ENCODE measurements around the gene CLIC6. TPM values are rescaled to one million over a fixed set of nuclear protein-coding genes. Genes with fewer than 3 reads are reported as not detected.
A peak's percentile ranks its signal among the peaks of the same experiment; 100 is the strongest.

Gene CLIC6
- total RNA-seq, 1 donor from 2014 or later = 6.8 TPM

DNA sequence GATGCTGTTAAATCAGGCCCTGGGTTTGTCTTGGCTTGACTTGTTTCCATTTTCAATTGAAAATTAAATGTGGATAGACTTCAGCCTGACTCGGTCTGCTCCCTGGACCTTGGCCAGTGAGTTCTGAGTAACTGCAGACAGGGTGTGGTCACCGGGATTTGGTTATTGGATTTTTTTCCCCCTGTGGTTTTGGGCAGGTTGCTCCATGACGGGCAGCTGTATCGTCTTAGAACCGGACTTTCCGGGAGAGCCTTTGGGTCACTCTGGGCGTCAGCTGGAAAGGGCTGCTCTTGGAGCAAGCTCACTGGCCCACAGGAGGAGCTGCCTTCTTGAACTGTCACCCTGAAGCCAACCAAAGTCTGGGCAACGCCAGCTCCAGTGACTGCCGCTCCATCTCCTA is 75.0 kb downstream of the CLIC6 start:
- DNase-seq (ENCODE audit: missing footprints) (no peak), ATAC-seq (no peak)
- intact Hi-C loops (cut with DNase I) = loop anchor here (2.0 kb wide), 1 partner anchor 1197 kb away; no protein-coding TSS in a partner anchor

DNA sequence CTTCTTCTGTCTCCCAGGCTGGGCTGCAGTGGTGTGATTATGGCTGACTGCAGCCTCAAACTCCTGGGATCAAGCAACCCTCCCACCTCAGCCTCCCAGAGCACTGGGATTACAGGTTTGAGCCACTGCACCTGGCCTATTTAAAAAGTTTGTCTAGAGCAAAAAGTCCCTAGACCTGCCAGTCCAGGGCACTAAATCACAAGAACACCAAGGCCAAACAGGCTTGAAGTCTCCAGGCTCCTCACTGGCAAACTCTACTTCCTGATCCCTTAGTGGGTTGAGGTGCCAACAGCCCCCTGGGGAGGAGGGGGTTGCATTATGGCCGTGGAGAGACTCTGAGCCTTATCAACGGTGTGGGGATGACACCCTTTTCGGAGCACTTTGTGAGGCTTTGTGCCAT is 76.0 kb downstream of the CLIC6 start:
- ATAC-seq (no peak), DNase-seq (ENCODE audit: missing footprints) (no peak)
- intact Hi-C loops (cut with DNase I) = loop anchor here (1.0 to 5.0 kb wide), 4 partner anchors 658 to 1284 kb away; no protein-coding TSS in a partner anchor

- ATAC-seq = peak; percentile 93
- DNase-seq (ENCODE audit: missing footprints) = peak; percentile 88
- intact Hi-C loops (cut with DNase I) = loop anchor here (1.0 to 5.0 kb wide), 4 partner anchors 657 to 1283 kb away; no protein-coding TSS in a partner anchor
Observed at GRCh38 chr21:34745557-34746255, 76.9 kb downstream of the CLIC6 start.

GRCh38 chr21:34748862-34749261 is 80.1 kb downstream of the CLIC6 start:
- intact Hi-C loops (cut with DNase I) = loop anchor here (5.0 kb wide), 2 partner anchors 653 to 1093 kb away; no protein-coding TSS in a partner anchor
- ATAC-seq = no peak

DNA sequence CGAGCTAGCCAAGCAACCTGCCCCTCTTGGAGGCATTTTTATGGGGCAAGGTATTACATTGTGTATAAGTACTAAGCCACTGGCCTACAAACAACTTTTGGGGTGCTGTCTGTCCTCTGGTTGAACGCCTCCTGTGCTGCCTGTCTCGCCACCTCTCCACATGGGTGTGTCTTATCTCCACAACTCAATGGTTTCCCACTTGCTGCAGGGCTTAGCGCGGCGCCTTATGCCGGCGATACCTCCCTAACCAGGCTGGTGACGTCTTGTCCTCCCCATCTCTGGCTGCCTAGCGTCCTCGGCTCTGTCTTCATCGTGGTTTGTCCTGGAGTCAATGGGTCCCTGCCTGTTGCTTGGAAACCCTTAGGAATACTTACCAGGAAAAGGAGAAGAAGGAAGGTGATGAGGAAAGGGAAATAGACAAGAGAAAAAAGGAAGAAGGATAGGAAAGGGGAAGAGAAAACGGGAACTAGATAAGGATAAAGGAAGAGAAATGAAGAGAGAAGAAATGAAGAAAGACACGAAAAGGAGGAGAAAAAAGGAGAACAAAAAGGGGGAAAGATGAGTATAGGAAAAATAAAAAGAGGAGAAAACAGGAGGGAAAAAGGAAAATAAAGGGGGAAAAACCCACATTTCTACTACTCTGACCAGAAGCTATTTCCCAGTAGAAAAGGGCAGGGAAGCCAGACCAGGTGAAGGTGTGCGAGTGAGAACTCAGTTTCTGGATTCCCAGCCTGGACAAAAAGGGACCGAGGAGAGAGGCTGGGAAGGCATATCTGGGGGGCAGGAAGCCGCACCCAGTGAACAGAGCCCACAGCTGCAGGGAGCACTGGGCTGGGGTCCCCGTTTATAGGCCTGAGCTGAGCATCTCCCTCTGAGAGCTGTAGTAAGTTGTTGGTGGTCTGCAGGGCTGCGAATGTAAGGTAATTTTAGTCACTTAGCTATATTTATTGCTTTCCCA is 86.2 kb downstream of the CLIC6 start:
- ATAC-seq = no peak
- intact Hi-C loops (cut with DNase I) = no loop called here
- no peak for DNase-seq (ENCODE audit: missing footprints)

More at GRCh38 chr21:34748862-34749261, 80.1 kb downstream of the CLIC6 start:
- no peak for DNase-seq (ENCODE audit: missing footprints)

DNA sequence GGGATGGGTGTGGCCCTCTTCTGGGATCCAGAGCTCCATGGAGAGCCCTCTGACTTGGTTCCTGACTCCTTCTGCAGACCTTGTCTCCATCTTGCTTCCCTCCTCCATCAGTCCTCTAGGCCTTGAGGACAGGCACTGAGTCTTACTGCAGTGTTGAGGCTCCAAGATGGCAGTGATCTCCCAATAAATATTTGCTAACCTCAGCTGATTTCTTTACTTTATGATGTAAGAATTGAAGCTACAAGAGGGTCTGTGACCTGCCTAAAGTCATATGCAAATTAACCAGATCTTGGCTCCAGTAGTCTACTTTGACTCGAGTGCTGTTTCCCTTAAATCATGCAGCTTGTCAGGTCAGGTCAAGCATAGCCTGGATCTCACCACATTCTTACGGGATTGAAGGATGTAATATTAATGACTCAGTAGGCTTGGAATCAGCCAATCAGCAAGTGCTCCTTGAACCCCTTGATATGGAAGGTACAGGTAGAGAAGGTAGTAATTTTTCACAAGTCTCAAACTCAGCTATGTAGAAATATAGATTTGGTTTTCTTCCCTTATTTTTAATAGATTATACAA is 93.0 kb downstream of the CLIC6 start:
- intact Hi-C loops (cut with DNase I) = no loop called here
- ATAC-seq (no peak), DNase-seq (ENCODE audit: missing footprints) (no peak)

DNA sequence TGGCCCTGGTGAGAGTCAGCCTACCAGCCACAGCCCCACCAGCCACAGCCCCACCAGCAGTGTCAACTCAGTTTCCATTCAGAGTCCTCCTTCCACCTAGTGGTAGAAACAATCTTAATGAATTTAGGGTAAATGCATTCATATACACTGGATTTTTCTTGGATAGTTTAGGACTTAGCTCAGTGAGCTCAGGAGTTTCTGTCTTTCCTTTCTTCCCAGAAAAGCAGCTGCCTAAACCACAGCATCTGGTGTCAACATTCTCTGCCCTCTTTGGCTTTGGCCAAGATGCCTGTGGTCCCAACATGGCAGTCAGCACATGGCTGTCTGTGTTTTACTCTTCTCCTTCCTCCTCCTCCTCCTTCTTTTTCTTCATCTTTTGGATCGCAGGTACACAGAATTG is 94.0 kb downstream of the CLIC6 start:
- no peak for ATAC-seq
- no peak for DNase-seq (ENCODE audit: missing footprints)
- intact Hi-C loops (cut with DNase I) = no loop called here

GRCh38 chr21:34764715-34765284 is 96.0 kb downstream of the CLIC6 start:
- DNase-seq (ENCODE audit: missing footprints) = no peak
- intact Hi-C loops (cut with DNase I) = no loop called here
- no peak for ATAC-seq

- intact Hi-C loops (cut with DNase I) = no loop called here
Observed at GRCh38 chr21:34765619-34766018, 96.8 kb downstream of the CLIC6 start.

GRCh38 chr21:34766862-34767261 is 98.1 kb downstream of the CLIC6 start:
- no peak for DNase-seq (ENCODE audit: missing footprints)
- intact Hi-C loops (cut with DNase I) = no loop called here
- no peak for ATAC-seq

More at GRCh38 chr21:34765619-34766018, 96.8 kb downstream of the CLIC6 start:
- DNase-seq (ENCODE audit: missing footprints) (no peak), ATAC-seq (no peak)

Other genes starting within 250 kb of the CLIC6 start
- gene SMIM34, start 245.0 kb upstream of the CLIC6 start, total RNA-seq = not detected
- gene KCNE1, start 156.8 kb upstream of the CLIC6 start, total RNA-seq = 5.5 TPM
- 36.5 TPM for gene RCAN1, start 53.9 kb upstream of the CLIC6 start, total RNA-seq

Measured in Right ventricle myocardium inferior (tissue), 1 donor.